GM12801 (cell line): Measurements from ENCODE around the gene MPO.

Source experiments
- CTCF ChIP-seq: IDR thresholded peaks from one replicate; pipeline ENCODE4 v1.5.1; 2011; ENCODE audit warnings: control low read depth; ENCODE audit not compliant: insufficient read length; ENCODE audit errors: extremely low read depth

MPO gene

GRCh38 chr17:58224315-58224714 is 56.4 kb downstream of the MPO start:
- no peak for TF ChIP-seq CTCF
